Neural progenitor cell (in vitro differentiated cells): Measurements from ENCODE around the gene CPA1.

ENCODE experiments used
- EZH2phosphoT487 ChIP-seq: fragments of 200-600 bp; sonication (generic); IDR thresholded peaks from 2 replicates; pipeline ENCODE4 v1.6.1; 2017; ENCODE audit warnings: antibody characterized with exemption
- TF ChIP-seq, protein P1 (sequence below): fragments of 200-600 bp; sonication (generic); IDR thresholded peaks from 2 replicates; pipeline ENCODE4 v1.5.1; 2017; ENCODE audit warnings: antibody characterized with exemption, mild to moderate bottlenecking

DNA sequence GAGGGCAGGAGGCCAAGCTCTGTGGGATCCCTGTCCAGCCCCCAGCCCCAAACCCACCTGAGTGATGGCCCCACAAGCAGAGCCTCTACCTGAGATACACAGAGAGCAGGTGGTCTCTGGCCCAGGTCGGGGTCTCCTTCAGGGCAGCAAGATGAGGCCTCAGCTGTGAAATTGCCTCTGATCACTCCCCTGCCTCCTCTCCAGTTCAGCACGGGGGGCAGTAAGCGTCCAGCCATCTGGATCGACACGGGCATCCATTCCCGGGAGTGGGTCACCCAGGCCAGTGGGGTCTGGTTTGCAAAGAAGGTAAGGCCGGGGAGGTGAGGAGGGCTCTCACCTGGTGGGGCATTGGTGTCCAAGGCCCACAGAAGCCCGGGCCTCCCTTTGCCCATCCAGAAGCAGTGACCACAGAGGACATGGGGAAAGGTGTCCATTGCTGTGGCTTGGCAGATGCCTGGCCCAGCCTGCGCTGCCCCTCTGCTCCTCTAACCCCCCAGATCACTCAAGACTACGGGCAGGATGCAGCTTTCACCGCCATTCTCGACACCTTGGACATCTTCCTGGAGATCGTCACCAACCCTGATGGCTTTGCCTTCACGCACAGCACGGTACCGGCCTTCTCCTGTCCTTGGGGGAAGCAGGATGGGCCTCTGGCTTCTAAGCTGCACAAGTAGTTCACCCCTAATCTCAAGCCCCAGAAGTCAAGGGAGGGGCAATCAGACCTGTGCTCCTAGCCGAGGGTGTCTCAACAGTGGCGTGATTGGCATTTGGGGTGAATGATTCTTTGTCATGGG lies 3.1 kb downstream of the CPA1 start:
- TF ChIP-seq, protein P1, sequence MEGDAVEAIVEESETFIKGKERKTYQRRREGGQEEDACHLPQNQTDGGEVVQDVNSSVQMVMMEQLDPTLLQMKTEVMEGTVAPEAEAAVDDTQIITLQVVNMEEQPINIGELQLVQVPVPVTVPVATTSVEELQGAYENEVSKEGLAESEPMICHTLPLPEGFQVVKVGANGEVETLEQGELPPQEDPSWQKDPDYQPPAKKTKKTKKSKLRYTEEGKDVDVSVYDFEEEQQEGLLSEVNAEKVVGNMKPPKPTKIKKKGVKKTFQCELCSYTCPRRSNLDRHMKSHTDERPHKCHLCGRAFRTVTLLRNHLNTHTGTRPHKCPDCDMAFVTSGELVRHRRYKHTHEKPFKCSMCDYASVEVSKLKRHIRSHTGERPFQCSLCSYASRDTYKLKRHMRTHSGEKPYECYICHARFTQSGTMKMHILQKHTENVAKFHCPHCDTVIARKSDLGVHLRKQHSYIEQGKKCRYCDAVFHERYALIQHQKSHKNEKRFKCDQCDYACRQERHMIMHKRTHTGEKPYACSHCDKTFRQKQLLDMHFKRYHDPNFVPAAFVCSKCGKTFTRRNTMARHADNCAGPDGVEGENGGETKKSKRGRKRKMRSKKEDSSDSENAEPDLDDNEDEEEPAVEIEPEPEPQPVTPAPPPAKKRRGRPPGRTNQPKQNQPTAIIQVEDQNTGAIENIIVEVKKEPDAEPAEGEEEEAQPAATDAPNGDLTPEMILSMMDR, result no peak
- no peak for TF ChIP-seq EZH2phosphoT487
